Nephron progenitor cell (in vitro differentiated cells): ENCODE results near the gene LTB4R2.
"Not testable (repeated sequence)": the region's sequence is repeated elsewhere in the genome, so short reads cannot be mapped to it uniquely, and the experiment has no call there.

Experiments
- DNase-seq: peaks from one replicate; pipeline ENCODE4 v3.0.0; 2021
- H3K27ac Mint-ChIP-seq: 2 replicates; pipeline ENCODE4 v1.8.0; 2021; ENCODE audit warnings: mild to moderate bottlenecking, moderate library complexity, mixed read lengths
- H3K27me3 Mint-ChIP-seq: 2 replicates; pipeline ENCODE4 v1.8.0; 2021; ENCODE audit warnings: mild to moderate bottlenecking, low read depth, mixed read lengths; ENCODE audit not compliant: poor library complexity
- H3K36me3 Mint-ChIP-seq: 2 replicates; pipeline ENCODE4 v1.8.0; 2021; ENCODE audit warnings: low read depth, mixed read lengths
- H3K4me1 Mint-ChIP-seq: 2 replicates; pipeline ENCODE4 v1.8.0; 2021; ENCODE audit warnings: mixed read lengths
- H3K4me3 Mint-ChIP-seq: 2 replicates; pipeline ENCODE4 v1.8.0; 2021; ENCODE audit warnings: mild to moderate bottlenecking, moderate library complexity, mixed read lengths
- H3K9me3 Mint-ChIP-seq: 2 replicates; pipeline ENCODE4 v1.8.0; 2021; ENCODE audit warnings: mild to moderate bottlenecking, moderate library complexity, mixed read lengths
- TF ChIP-seq, protein P1 (sequence below): fragments of 200-600 bp; sonication (generic); IDR thresholded peaks from 2 replicates; pipeline ENCODE4 v1.5.0; 2021; ENCODE audit warnings: antibody characterized with exemption

Gene LTB4R2

DNA sequence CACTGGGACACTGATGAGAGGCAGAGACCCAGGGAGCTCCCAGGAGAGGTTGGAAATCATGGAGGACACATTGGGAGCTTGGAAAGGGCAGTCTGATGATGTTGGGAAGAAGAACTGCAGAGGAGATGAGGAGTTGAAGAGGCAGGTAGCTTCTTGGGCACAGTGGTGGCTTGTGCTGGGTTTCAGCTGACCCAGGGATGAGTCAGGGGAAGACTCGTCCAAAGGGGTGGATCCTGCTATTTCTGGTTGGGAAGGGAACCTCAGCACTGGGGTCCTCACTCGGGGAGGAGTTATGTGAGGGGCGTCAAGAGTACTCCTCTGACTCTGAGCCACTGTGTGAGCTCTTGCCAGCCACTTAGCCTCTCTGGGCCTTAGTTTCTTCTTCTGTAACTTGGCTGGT, 13.4 kb downstream of the LTB4R2 start:
- TF ChIP-seq, protein P1, sequence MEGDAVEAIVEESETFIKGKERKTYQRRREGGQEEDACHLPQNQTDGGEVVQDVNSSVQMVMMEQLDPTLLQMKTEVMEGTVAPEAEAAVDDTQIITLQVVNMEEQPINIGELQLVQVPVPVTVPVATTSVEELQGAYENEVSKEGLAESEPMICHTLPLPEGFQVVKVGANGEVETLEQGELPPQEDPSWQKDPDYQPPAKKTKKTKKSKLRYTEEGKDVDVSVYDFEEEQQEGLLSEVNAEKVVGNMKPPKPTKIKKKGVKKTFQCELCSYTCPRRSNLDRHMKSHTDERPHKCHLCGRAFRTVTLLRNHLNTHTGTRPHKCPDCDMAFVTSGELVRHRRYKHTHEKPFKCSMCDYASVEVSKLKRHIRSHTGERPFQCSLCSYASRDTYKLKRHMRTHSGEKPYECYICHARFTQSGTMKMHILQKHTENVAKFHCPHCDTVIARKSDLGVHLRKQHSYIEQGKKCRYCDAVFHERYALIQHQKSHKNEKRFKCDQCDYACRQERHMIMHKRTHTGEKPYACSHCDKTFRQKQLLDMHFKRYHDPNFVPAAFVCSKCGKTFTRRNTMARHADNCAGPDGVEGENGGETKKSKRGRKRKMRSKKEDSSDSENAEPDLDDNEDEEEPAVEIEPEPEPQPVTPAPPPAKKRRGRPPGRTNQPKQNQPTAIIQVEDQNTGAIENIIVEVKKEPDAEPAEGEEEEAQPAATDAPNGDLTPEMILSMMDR, result no peak
- H3K27me3 Mint-ChIP-seq, result peaks cover 42% of the 10 kb centered on the region
- no peak overlapping the region for H3K27ac Mint-ChIP-seq
- no peak for DNase-seq
- peaks cover 65% of the 10 kb centered on the region for H3K4me1 Mint-ChIP-seq
- H3K4me3 Mint-ChIP-seq, result no peak overlapping the region
- peaks cover under 1% of the 10 kb centered on the region for H3K9me3 Mint-ChIP-seq
- H3K36me3 Mint-ChIP-seq, result no peaks in the 10 kb centered on the region

DNA sequence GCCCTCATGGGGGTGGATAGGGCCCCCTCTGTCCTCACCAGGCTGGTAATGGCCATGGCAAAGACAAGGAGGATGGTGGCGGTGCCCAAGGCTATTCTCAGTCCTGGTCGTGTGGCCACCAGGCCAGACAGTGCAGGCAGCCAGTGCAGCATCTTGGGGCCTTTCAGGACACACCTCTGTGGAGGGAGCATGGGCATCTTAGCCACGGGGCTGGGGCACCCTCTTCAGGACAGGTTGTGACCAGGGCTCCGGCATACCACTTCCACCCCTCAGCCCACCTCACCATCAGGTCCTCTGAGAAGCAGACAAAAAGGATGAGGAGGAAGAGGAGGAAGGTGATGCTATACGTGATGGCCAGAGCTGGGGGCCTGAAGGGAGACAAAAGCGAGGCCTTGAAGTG, 14.1 kb downstream of the LTB4R2 start:
- TF ChIP-seq, protein P1, result no peak
- Mint-ChIP-seq H3K4me1 (peaks cover 70% of the 10 kb centered on the region), H3K27ac (no peak overlapping the region), H3K27me3 (peaks cover 39% of the 10 kb centered on the region), H3K36me3 (no peaks in the 10 kb centered on the region), H3K4me3 (no peak overlapping the region), H3K9me3 (peaks cover 7% of the 10 kb centered on the region)
- DNase-seq, result no peak

DNA sequence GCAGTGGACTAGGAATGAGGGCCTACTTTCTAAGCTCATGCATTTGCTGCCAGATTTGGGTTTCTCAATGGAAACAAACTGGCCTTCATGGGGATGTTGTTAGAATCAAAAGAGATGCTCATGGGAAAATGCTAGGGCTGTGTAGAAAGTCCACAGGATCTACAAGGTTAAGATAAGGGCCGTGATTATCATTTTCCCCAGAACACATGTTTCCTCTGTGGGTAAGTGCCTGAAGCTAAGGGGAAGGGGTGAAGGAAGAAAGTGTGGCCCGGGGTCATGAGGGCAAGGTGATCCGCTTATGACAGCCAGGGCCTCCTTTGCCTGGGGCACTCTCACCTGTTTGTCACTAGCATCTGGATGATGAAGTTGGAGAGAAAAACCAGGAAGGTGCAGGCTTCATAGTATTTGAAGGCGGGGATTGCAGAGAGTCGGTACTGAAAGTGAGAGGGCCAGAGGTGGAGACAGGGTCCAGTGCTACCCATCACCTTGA, 15.1 kb downstream of the LTB4R2 start:
- H3K27ac Mint-ChIP-seq, result no peak overlapping the region
- H3K4me3 Mint-ChIP-seq, result no peak overlapping the region
- peaks cover 8% of the 10 kb centered on the region for H3K9me3 Mint-ChIP-seq
- DNase-seq, result no peak
- H3K27me3 Mint-ChIP-seq, result peaks cover 39% of the 10 kb centered on the region
- H3K36me3 Mint-ChIP-seq, result no peaks in the 10 kb centered on the region
- TF ChIP-seq, protein P1, result no peak
- peaks cover 60% of the 10 kb centered on the region for H3K4me1 Mint-ChIP-seq

DNA sequence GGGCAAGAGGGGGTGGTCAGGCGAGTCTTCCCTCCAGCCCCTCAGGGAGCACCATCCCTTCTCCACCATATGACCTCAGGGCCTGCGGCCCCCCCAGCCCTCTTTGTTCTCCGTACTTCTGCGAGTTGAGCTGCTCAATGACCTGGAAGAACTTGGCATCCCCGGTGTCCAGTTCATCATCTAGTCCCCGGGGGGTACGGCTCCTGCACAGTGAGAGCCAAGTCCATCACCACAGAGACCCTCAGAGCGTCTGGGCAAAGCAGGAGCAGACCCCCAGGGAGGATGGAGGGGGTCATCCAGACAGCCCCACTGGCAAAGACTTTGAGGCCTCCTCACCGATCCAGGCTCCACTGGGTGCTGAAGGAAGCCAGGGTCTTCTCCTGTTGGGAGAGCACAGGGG, 16.0 kb downstream of the LTB4R2 start:
- TF ChIP-seq, protein P1, result no peak
- DNase-seq, result no peak
- H3K9me3 Mint-ChIP-seq, result peaks cover 8% of the 10 kb centered on the region
- peaks cover 43% of the 10 kb centered on the region for H3K27me3 Mint-ChIP-seq
- H3K27ac Mint-ChIP-seq, result no peak overlapping the region
- H3K4me3 Mint-ChIP-seq, result peak overlapping the region; percentile 40
- no peaks in the 10 kb centered on the region for H3K36me3 Mint-ChIP-seq
- peaks cover 56% of the 10 kb centered on the region for H3K4me1 Mint-ChIP-seq

DNA sequence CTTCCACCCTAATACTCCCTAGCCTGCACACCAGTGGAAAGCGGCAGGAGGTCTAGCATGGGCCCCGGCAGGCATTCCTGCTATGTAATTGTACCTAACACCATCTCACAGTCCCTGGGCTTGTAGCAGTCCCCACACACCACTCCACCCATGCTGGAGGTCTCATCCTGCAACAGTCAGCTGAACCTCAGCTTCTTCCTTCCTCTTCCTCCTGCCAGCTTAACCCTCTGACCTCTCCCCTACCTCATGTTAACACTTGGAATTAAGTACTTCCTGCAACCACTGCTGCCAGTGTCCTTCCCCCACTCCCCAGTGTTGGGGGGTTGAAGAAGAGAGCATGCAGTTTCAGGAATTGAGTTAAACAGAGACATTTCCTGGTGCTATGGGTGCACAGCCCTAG, 17.4 kb downstream of the LTB4R2 start:
- H3K4me3 Mint-ChIP-seq, result no peak overlapping the region
- peaks cover 8% of the 10 kb centered on the region for H3K9me3 Mint-ChIP-seq
- DNase-seq, result no peak
- peaks cover 44% of the 10 kb centered on the region for H3K27me3 Mint-ChIP-seq
- no peaks in the 10 kb centered on the region for H3K36me3 Mint-ChIP-seq
- H3K4me1 Mint-ChIP-seq, result peaks cover 54% of the 10 kb centered on the region
- no peak overlapping the region for H3K27ac Mint-ChIP-seq
- TF ChIP-seq, protein P1, result no peak

DNA sequence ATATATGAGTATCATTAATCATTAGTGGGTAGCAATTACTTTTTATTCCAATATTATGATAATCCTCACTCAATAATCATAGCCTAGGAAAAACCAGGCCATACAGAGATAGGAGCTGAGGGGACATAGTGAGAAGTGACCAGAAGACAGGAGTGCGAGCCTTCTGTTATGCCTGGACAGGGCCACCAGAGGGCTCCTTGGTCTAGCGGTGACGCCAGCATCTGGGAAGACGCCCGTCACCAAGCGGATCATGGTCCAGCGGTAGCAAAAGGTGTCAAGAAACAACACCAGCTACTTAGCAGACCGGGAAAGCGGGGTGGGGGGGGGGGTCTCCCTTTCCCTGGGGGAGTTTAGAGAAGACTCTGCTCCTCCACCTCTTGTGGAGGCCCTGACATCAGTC, 18.0 kb downstream of the LTB4R2 start:
- H3K27me3 Mint-ChIP-seq, result peaks cover 49% of the 10 kb centered on the region
- not testable (repeated sequence) for H3K4me3 Mint-ChIP-seq, H3K27ac Mint-ChIP-seq, H3K36me3 Mint-ChIP-seq, H3K9me3 Mint-ChIP-seq
- TF ChIP-seq, protein P1, result peak; percentile 59
- peak; percentile 55 for DNase-seq
- H3K4me1 Mint-ChIP-seq, result peaks cover 54% of the 10 kb centered on the region
